WTC11 (cell line): ENCODE data around the gene GALNT16. TPM values are rescaled to one million over a fixed set of nuclear protein-coding genes. Genes with fewer than 3 reads are reported as not detected.

Source experiments
- ATAC-seq: fragments of 200-7000 bp; cut with Tn5 transposase; 2 replicates; pipeline ENCODE4 v1.10.0; 2021; ENCODE audit warnings: mild to moderate bottlenecking, moderate library complexity
- CTCF ChIA-PET: fragments of 300-600 bp; sonication (Branson Sonifier 250); formaldehyde crosslinking; loops from one replicate; lab custom pipeline; 2021; ENCODE audit warnings: antibody characterized with exemption; lab: Charles Lee
- POLR2A ChIA-PET: fragments of 350-600 bp; sonication (Branson Sonifier 250); formaldehyde crosslinking; loops from one replicate; lab custom pipeline; 2021; ENCODE audit warnings: antibody characterized with exemption; lab: Charles Lee
- DNase-seq: peaks from one replicate; pipeline ENCODE4 v3.0.0; 2021; ENCODE audit warnings: low spot score
- H3K27ac Mint-ChIP-seq: 2 replicates; pipeline ENCODE4 v1.8.0; 2021; ENCODE audit warnings: mixed read lengths
- H3K27me3 Mint-ChIP-seq: 2 replicates; pipeline ENCODE4 v1.8.0; 2021; ENCODE audit warnings: low read depth, mild to moderate bottlenecking, moderate library complexity, mixed read lengths
- H3K36me3 Mint-ChIP-seq: 2 replicates; pipeline ENCODE4 v1.8.0; 2021; ENCODE audit warnings: mixed read lengths
- H3K4me1 Mint-ChIP-seq: 2 replicates; pipeline ENCODE4 v1.8.0; 2022; ENCODE audit warnings: mixed read lengths
- H3K4me3 Mint-ChIP-seq: 2 replicates; pipeline ENCODE4 v1.8.0; 2021; ENCODE audit warnings: mild to moderate bottlenecking, moderate library complexity, mixed read lengths
- H3K9me3 Mint-ChIP-seq: 2 replicates; pipeline ENCODE4 v1.8.0; 2021; ENCODE audit warnings: mixed read lengths
- ESRRA ChIP-seq: sonication (generic); formaldehyde crosslinking; IDR thresholded peaks from 2 replicates; pipeline ENCODE4 v1.8.1; 2022; ENCODE audit warnings: mild to moderate bottlenecking, missing genetic modification reagents, borderline replicate concordance
- ETV6 ChIP-seq: sonication (generic); formaldehyde crosslinking; IDR thresholded peaks from 2 replicates; pipeline ENCODE4 v1.8.1; 2022; ENCODE audit warnings: mild to moderate bottlenecking, missing genetic modification reagents
- FOXP4 ChIP-seq: sonication (generic); formaldehyde crosslinking; IDR thresholded peaks from 2 replicates; pipeline ENCODE4 v1.8.0; 2022; ENCODE audit warnings: mild to moderate bottlenecking, missing genetic modification reagents
- NR1H2 ChIP-seq: sonication (generic); formaldehyde crosslinking; IDR thresholded peaks from 2 replicates; pipeline ENCODE4 v1.9.0; 2021; ENCODE audit warnings: mild to moderate bottlenecking, moderate library complexity, missing genetic modification reagents
- NR3C1 ChIP-seq: sonication (generic); formaldehyde crosslinking; conservative IDR thresholded peaks from 2 replicates; pipeline ENCODE4 v1.8.1; 2023; ENCODE audit warnings: low read depth, mild to moderate bottlenecking, missing genetic modification reagents
- PRRX2 ChIP-seq: fragments of 250-450 bp; sonication (Bioruptor Pico); IDR thresholded peaks from 2 replicates; pipeline ENCODE4 v1.8.0; 2021; ENCODE audit warnings: mild to moderate bottlenecking
- RELA ChIP-seq: sonication (generic); formaldehyde crosslinking; IDR thresholded peaks from 2 replicates; pipeline ENCODE4 v1.8.1; 2022; ENCODE audit warnings: missing genetic modification reagents, mild to moderate bottlenecking, borderline replicate concordance
- SMAD3 ChIP-seq: sonication (generic); formaldehyde crosslinking; IDR thresholded peaks from 2 replicates; pipeline ENCODE4 v1.8.0; 2022; ENCODE audit warnings: missing genetic modification reagents, mild to moderate bottlenecking, borderline replicate concordance
- SMAD4 ChIP-seq: sonication (generic); formaldehyde crosslinking; IDR thresholded peaks from 2 replicates; pipeline ENCODE4 v1.8.0; 2022; ENCODE audit warnings: mild to moderate bottlenecking, missing genetic modification reagents
- SP1 ChIP-seq: sonication (generic); formaldehyde crosslinking; conservative IDR thresholded peaks from 2 replicates; pipeline ENCODE4 v1.8.1; 2022; ENCODE audit warnings: missing genetic modification reagents
- ZNF263 ChIP-seq: sonication (generic); formaldehyde crosslinking; IDR thresholded peaks from 2 replicates; pipeline ENCODE4 v1.8.1; 2022; ENCODE audit warnings: low read depth, mild to moderate bottlenecking, moderate library complexity, missing genetic modification reagents
- ZNF281 ChIP-seq: sonication (generic); formaldehyde crosslinking; IDR thresholded peaks from 2 replicates; pipeline ENCODE4 v1.8.0; 2023; ENCODE audit warnings: mild to moderate bottlenecking, missing genetic modification reagents
- ZNF317 ChIP-seq: sonication (generic); formaldehyde crosslinking; IDR thresholded peaks from 2 replicates; pipeline ENCODE4 v1.8.1; 2023; ENCODE audit warnings: low read depth, mild to moderate bottlenecking, moderate library complexity, missing genetic modification reagents, borderline replicate concordance
- ZNF416 ChIP-seq: fragments of 250-450 bp; sonication (Bioruptor Pico); IDR thresholded peaks from 2 replicates; pipeline ENCODE4 v1.9.0; 2021; ENCODE audit warnings: mild to moderate bottlenecking, inconsistent platforms
- ZNF512 ChIP-seq: sonication (generic); formaldehyde crosslinking; IDR thresholded peaks from 2 replicates; pipeline ENCODE4 v1.8.1; 2022; ENCODE audit warnings: missing genetic modification reagents, borderline replicate concordance
- ZNF671 ChIP-seq: fragments of 250-450 bp; sonication (Bioruptor Pico); IDR thresholded peaks from 2 replicates; pipeline ENCODE4 v1.8.0; 2021; ENCODE audit warnings: mild to moderate bottlenecking
- total RNA-seq: library from RNA; stranded (reverse); gene quantifications from 3 replicates; pipeline ENCODE4 v1.2.3, GENCODE V29; 2021
- TF ChIP-seq, protein P1 (sequence below): fragments of 250-450 bp; sonication (Bioruptor Pico); IDR thresholded peaks from 2 replicates; pipeline ENCODE4 v1.9.0; 2021; ENCODE audit warnings: mild to moderate bottlenecking, borderline replicate concordance
- TF ChIP-seq, protein P2 (sequence below): sonication (generic); formaldehyde crosslinking; IDR thresholded peaks from 2 replicates; pipeline ENCODE4 v1.8.0; 2023; ENCODE audit warnings: missing genetic modification reagents, mild to moderate bottlenecking, borderline replicate concordance

Gene GALNT16
- total RNA-seq, 1 experiment from 2014 or later: 4.5 TPM

DNA sequence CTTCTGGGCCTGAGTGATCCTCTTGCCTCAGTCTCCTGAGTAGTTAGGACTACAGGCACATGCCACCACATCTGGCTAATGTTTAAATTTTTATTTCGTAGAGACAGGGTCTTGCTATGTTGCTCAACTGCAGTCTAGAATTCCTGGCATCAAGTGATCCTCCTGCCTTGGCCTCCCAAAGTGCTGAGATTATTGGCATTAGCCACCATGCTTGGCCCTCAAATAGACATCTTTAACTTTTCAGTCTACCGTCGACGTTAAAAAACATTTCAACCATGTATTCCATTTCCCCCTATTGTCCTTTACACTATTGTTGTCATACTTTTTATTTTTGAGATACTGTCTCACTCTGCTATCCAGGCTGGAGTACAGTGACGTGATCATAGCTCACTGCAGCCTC is 115.8 kb downstream of the GALNT16 start (continued):
- TF ChIP-seq, protein P1, sequence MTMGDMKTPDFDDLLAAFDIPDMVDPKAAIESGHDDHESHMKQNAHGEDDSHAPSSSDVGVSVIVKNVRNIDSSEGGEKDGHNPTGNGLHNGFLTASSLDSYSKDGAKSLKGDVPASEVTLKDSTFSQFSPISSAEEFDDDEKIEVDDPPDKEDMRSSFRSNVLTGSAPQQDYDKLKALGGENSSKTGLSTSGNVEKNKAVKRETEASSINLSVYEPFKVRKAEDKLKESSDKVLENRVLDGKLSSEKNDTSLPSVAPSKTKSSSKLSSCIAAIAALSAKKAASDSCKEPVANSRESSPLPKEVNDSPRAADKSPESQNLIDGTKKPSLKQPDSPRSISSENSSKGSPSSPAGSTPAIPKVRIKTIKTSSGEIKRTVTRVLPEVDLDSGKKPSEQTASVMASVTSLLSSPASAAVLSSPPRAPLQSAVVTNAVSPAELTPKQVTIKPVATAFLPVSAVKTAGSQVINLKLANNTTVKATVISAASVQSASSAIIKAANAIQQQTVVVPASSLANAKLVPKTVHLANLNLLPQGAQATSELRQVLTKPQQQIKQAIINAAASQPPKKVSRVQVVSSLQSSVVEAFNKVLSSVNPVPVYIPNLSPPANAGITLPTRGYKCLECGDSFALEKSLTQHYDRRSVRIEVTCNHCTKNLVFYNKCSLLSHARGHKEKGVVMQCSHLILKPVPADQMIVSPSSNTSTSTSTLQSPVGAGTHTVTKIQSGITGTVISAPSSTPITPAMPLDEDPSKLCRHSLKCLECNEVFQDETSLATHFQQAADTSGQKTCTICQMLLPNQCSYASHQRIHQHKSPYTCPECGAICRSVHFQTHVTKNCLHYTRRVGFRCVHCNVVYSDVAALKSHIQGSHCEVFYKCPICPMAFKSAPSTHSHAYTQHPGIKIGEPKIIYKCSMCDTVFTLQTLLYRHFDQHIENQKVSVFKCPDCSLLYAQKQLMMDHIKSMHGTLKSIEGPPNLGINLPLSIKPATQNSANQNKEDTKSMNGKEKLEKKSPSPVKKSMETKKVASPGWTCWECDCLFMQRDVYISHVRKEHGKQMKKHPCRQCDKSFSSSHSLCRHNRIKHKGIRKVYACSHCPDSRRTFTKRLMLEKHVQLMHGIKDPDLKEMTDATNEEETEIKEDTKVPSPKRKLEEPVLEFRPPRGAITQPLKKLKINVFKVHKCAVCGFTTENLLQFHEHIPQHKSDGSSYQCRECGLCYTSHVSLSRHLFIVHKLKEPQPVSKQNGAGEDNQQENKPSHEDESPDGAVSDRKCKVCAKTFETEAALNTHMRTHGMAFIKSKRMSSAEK (CRISPR knock-in tag): no peak
- TF ChIP-seq SMAD4 (CRISPR knock-in tag): no peak
- TF ChIP-seq, all 79 proteins: peak for 0

GRCh38 chr14:69376439-69376838 is 116.5 kb downstream of the GALNT16 start:
- Mint-ChIP-seq H3K4me3 (no peak overlapping the region), H3K9me3 (peaks cover 14% of the 10 kb centered on the region; the same call in 1 of the 2 replicates), H3K36me3 (peaks cover 49% of the 10 kb centered on the region), H3K27ac (no peak overlapping the region), H3K27me3 (no peaks in the 10 kb centered on the region), H3K4me1 (no peaks in the 10 kb centered on the region)
- CTCF ChIA-PET: no interaction called here
- ATAC-seq (no peak), DNase-seq (no peak)
- POLR2A ChIA-PET: interaction anchor here (0.6 kb wide), 1 partner anchor 143 kb away, joined by 5 read pairs; no protein-coding TSS in a partner anchor
- no peak for TF ChIP-seq ZNF512 (CRISPR knock-in tag)
- TF ChIP-seq PRRX2 (CRISPR knock-in tag): no peak
- no peak for TF ChIP-seq NR1H2 (CRISPR knock-in tag)
- TF ChIP-seq ZNF416 (CRISPR knock-in tag): no peak
- TF ChIP-seq FOXP4: no peak
- no peak for TF ChIP-seq NR3C1 (CRISPR knock-in tag)
- no peak for TF ChIP-seq ZNF281 (CRISPR knock-in tag)
- no peak for TF ChIP-seq SMAD3 (CRISPR knock-in tag)
- TF ChIP-seq RELA (CRISPR knock-in tag): no peak
- TF ChIP-seq ETV6: no peak
- TF ChIP-seq SP1 (CRISPR knock-in tag): no peak
- no peak for TF ChIP-seq ZNF317 (CRISPR knock-in tag)
- TF ChIP-seq ESRRA (CRISPR knock-in tag): no peak
- TF ChIP-seq, protein P2, sequence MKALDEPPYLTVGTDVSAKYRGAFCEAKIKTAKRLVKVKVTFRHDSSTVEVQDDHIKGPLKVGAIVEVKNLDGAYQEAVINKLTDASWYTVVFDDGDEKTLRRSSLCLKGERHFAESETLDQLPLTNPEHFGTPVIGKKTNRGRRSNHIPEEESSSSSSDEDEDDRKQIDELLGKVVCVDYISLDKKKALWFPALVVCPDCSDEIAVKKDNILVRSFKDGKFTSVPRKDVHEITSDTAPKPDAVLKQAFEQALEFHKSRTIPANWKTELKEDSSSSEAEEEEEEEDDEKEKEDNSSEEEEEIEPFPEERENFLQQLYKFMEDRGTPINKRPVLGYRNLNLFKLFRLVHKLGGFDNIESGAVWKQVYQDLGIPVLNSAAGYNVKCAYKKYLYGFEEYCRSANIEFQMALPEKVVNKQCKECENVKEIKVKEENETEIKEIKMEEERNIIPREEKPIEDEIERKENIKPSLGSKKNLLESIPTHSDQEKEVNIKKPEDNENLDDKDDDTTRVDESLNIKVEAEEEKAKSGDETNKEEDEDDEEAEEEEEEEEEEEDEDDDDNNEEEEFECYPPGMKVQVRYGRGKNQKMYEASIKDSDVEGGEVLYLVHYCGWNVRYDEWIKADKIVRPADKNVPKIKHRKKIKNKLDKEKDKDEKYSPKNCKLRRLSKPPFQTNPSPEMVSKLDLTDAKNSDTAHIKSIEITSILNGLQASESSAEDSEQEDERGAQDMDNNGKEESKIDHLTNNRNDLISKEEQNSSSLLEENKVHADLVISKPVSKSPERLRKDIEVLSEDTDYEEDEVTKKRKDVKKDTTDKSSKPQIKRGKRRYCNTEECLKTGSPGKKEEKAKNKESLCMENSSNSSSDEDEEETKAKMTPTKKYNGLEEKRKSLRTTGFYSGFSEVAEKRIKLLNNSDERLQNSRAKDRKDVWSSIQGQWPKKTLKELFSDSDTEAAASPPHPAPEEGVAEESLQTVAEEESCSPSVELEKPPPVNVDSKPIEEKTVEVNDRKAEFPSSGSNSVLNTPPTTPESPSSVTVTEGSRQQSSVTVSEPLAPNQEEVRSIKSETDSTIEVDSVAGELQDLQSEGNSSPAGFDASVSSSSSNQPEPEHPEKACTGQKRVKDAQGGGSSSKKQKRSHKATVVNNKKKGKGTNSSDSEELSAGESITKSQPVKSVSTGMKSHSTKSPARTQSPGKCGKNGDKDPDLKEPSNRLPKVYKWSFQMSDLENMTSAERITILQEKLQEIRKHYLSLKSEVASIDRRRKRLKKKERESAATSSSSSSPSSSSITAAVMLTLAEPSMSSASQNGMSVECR (CRISPR knock-in tag): no peak
- TF ChIP-seq ZNF671 (CRISPR knock-in tag): no peak
- no peak for TF ChIP-seq ZNF263 (CRISPR knock-in tag)
